ENCODE results near the gene TAS2R60.
"Not testable (repeated sequence)": the region's sequence is repeated elsewhere in the genome, so short reads cannot be mapped to it uniquely, and the experiment has no call there.

The TAS2R60 gene

GRCh38 chr7:143479055-143479766 lies 36.0 kb downstream of the TAS2R60 start:
- no peak for DNase-seq

- DNase-seq: no peak
These were observed 37.2 kb downstream of the TAS2R60 start for GRCh38 chr7:143480501-143480900.

GRCh38 chr7:143484119-143484518 lies 40.9 kb downstream of the TAS2R60 start:
- no peak for DNase-seq

- DNase-seq: no peak
These were observed 41.8 kb downstream of the TAS2R60 start for GRCh38 chr7:143485094-143485493.

- DNase-seq: no peak
These were observed 42.2 kb downstream of the TAS2R60 start for GRCh38 chr7:143485500-143485899.

GRCh38 chr7:143486266-143486665 lies 43.0 kb downstream of the TAS2R60 start:
- DNase-seq: not testable (repeated sequence)

GRCh38 chr7:143487061-143487460 lies 43.8 kb downstream of the TAS2R60 start:
- DNase-seq: no peak

- DNase-seq: no peak
These were observed 44.3 kb downstream of the TAS2R60 start for GRCh38 chr7:143487566-143487965.

GRCh38 chr7:143490717-143491306 lies 47.6 kb downstream of the TAS2R60 start:
- DNase-seq: peak in 1 of 2 donors; percentile 12

- DNase-seq: no peak
These were observed 48.8 kb downstream of the TAS2R60 start for GRCh38 chr7:143492043-143492471.

- DNase-seq: no peak
These were observed 49.8 kb downstream of the TAS2R60 start for GRCh38 chr7:143492799-143493739.

- no peak for DNase-seq
These were observed 50.5 kb downstream of the TAS2R60 start for GRCh38 chr7:143493751-143494150.
